ENCODE measurements around the gene CLOCK. TPM values are rescaled to one million over a fixed set of nuclear protein-coding genes. Genes with fewer than 3 reads are reported as not detected.

Gene CLOCK
- total RNA-seq, 1 donor from 2014 or later = 34.4 TPM

GRCh38 chr4:55398966-55399365 is 147.7 kb downstream of the CLOCK start:
- intact Hi-C loops (cut with DNase I) = loop anchor here (10.0 kb wide), 1 partner anchor 54 kb away; the partner anchor contains the start of gene SRD5A3
- H3K27ac ChIP-seq = peak overlapping the region; percentile 99
- no peaks in the 10 kb centered on the region for H3K9me3 ChIP-seq
- no peak for TF ChIP-seq CTCF (IDR thresholded peaks at IDR 0.05)
- TF ChIP-seq POLR2AphosphoS5 (IDR thresholded peaks at IDR 0.05; ENCODE audit: insufficient read depth in 1 of 2, low read depth in 1 of 2) = no peak
- no peak for TF ChIP-seq POLR2A (IDR thresholded peaks at IDR 0.05)
- H3K4me1 ChIP-seq = peaks cover 41% of the 10 kb centered on the region
- H3K27me3 ChIP-seq = no peaks in the 10 kb centered on the region
- H3K4me3 ChIP-seq = peak overlapping the region in 1 of 2 donors; percentile 95
- H3K36me3 ChIP-seq = no peaks in the 10 kb centered on the region
- DNase-seq (ENCODE audit: extremely low spot score in 2 of 2) = no peak

- intact Hi-C loops (cut with DNase I) = loop anchor here (10.0 kb wide), 1 partner anchor 54 kb away; the partner anchor contains the start of gene SRD5A3
- Histone ChIP-seq H3K36me3 (no peaks in the 10 kb centered on the region), H3K4me3 (peak overlapping the region; percentile 86 to 95), H3K27ac (peak overlapping the region; percentile 99), H3K9me3 (no peaks in the 10 kb centered on the region), H3K27me3 (no peaks in the 10 kb centered on the region), H3K4me1 (peaks cover 41% of the 10 kb centered on the region)
- no peak for DNase-seq (ENCODE audit: extremely low spot score in 2 of 2)
- TF ChIP-seq POLR2AphosphoS5 (IDR thresholded peaks at IDR 0.05; ENCODE audit: insufficient read depth in 1 of 2, low read depth in 1 of 2) = no peak
- TF ChIP-seq POLR2A (IDR thresholded peaks at IDR 0.05) = no peak
- TF ChIP-seq CTCF (IDR thresholded peaks at IDR 0.05) = no peak
These were observed 148.2 kb downstream of the CLOCK start for GRCh38 chr4:55398461-55398860.

- Histone ChIP-seq H3K9me3 (no peaks in the 10 kb centered on the region), H3K4me3 (peak overlapping the region; percentile 86 to 95), H3K27me3 (no peaks in the 10 kb centered on the region), H3K36me3 (no peaks in the 10 kb centered on the region), H3K4me1 (peaks cover 41% of the 10 kb centered on the region), H3K27ac (peak overlapping the region; percentile 99)
- intact Hi-C loops (cut with DNase I) = loop anchor here (2.0 to 10.0 kb wide), 3 partner anchors 37 to 149 kb away; partner anchors contain the start of genes CLOCK and SRD5A3
- TF ChIP-seq CTCF (IDR thresholded peaks at IDR 0.05) = no peak
- no peak for TF ChIP-seq POLR2AphosphoS5 (IDR thresholded peaks at IDR 0.05; ENCODE audit: insufficient read depth in 1 of 2, low read depth in 1 of 2)
- no peak for TF ChIP-seq POLR2A (IDR thresholded peaks at IDR 0.05)
- no peak for DNase-seq (ENCODE audit: extremely low spot score in 2 of 2)
These were observed 149.0 kb downstream of the CLOCK start for GRCh38 chr4:55397520-55398321.

GRCh38 chr4:55397126-55397436 is 149.6 kb downstream of the CLOCK start:
- Histone ChIP-seq H3K36me3 (no peaks in the 10 kb centered on the region), H3K4me3 (peak overlapping the region; percentile 86 to 95), H3K27ac (peak overlapping the region; percentile 99), H3K4me1 (peaks cover 41% of the 10 kb centered on the region), H3K9me3 (no peaks in the 10 kb centered on the region), H3K27me3 (no peaks in the 10 kb centered on the region)
- intact Hi-C loops (cut with DNase I) = loop anchor here (2.0 to 10.0 kb wide), 3 partner anchors 36 to 150 kb away; partner anchors contain the start of genes CLOCK and SRD5A3
- TF ChIP-seq POLR2AphosphoS5 (IDR thresholded peaks at IDR 0.05; ENCODE audit: insufficient read depth in 1 of 2, low read depth in 1 of 2) = no peak
- no peak for TF ChIP-seq POLR2A (IDR thresholded peaks at IDR 0.05)
- no peak for TF ChIP-seq CTCF (IDR thresholded peaks at IDR 0.05)
- no peak for DNase-seq (ENCODE audit: extremely low spot score in 2 of 2)
